Hematopoietic multipotent progenitor cell treated with erythropoietin and hydrocortisone succinate and interleukin-3 and kit ligand, for 17 days (in vitro differentiated cells): ENCODE results near the gene RBM17.
"Not testable (repeated sequence)": the region's sequence is repeated elsewhere in the genome, so short reads cannot be mapped to it uniquely, and the experiment has no call there.

Experiments
- DNase-seq: peaks from one replicate; pipeline ENCODE4 v3.0.0-alpha.2; 2015; ENCODE audit warnings: low spot score

Gene RBM17

GRCh38 chr10:6112893-6113292 lies 24.1 kb downstream of the RBM17 start:
- DNase-seq, result no peak

- no peak for DNase-seq
These were observed 25.5 kb downstream of the RBM17 start for GRCh38 chr10:6114299-6114698.

- no peak for DNase-seq
These were observed 26.0 kb downstream of the RBM17 start for GRCh38 chr10:6114805-6115341.

GRCh38 chr10:6115411-6115810 lies 26.6 kb downstream of the RBM17 start:
- DNase-seq, result no peak

GRCh38 chr10:6115824-6116350 lies 27.1 kb downstream of the RBM17 start:
- DNase-seq, result no peak

- DNase-seq, result no peak
These were observed 28.0 kb downstream of the RBM17 start for GRCh38 chr10:6116806-6117205.

GRCh38 chr10:6117711-6118110 lies 28.9 kb downstream of the RBM17 start:
- no peak for DNase-seq

GRCh38 chr10:6119423-6119822 lies 30.6 kb downstream of the RBM17 start:
- no peak for DNase-seq

- DNase-seq, result no peak
These were observed 31.1 kb downstream of the RBM17 start for GRCh38 chr10:6119962-6120361.

GRCh38 chr10:6120691-6121090 lies 31.9 kb downstream of the RBM17 start:
- no peak for DNase-seq

GRCh38 chr10:6121146-6121545 lies 32.3 kb downstream of the RBM17 start:
- no peak for DNase-seq

- no peak for DNase-seq
These were observed 34.7 kb downstream of the RBM17 start for GRCh38 chr10:6123532-6123931.

GRCh38 chr10:6124666-6125065 lies 35.8 kb downstream of the RBM17 start:
- DNase-seq, result no peak

GRCh38 chr10:6127461-6127860 lies 38.6 kb downstream of the RBM17 start:
- DNase-seq, result not testable (repeated sequence)

GRCh38 chr10:6128087-6128486 lies 39.3 kb downstream of the RBM17 start:
- no peak for DNase-seq

- DNase-seq, result no peak
These were observed 39.9 kb downstream of the RBM17 start for GRCh38 chr10:6128591-6129251.

- no peak for DNase-seq
These were observed 42.1 kb downstream of the RBM17 start for GRCh38 chr10:6130848-6131470.

- no peak for DNase-seq
These were observed 44.7 kb downstream of the RBM17 start for GRCh38 chr10:6133331-6134098.

GRCh38 chr10:6134099-6134823 lies 45.4 kb downstream of the RBM17 start:
- DNase-seq, result no peak

GRCh38 chr10:6135039-6135438 lies 46.2 kb downstream of the RBM17 start:
- no peak for DNase-seq

- DNase-seq, result no peak
These were observed 46.8 kb downstream of the RBM17 start for GRCh38 chr10:6135589-6136168.
